ENCODE results near the gene ZSCAN20.

The ZSCAN20 gene

GRCh38 chr1:33535334-33535733, 62.9 kb downstream of the ZSCAN20 start:
- no peak for TF ChIP-seq CTCF (IDR thresholded peaks at IDR 0.05; ENCODE audit: insufficient read depth, low read length, missing control alignments)
- DNase-seq (ENCODE audit: low read depth, low spot score): no peak
- CTCF ChIA-PET: no interaction called here
- H3K4me3 ChIP-seq (ENCODE audit: low read depth, low read length): no peak overlapping the region
- POLR2A ChIA-PET: no interaction called here

GRCh38 chr1:33537885-33538284, 65.4 kb downstream of the ZSCAN20 start:
- no peak for DNase-seq (ENCODE audit: low read depth, low spot score)
- CTCF ChIA-PET: no interaction called here
- TF ChIP-seq CTCF (IDR thresholded peaks at IDR 0.05; ENCODE audit: insufficient read depth, low read length, missing control alignments): no peak
- POLR2A ChIA-PET: no interaction called here
- no peak overlapping the region for H3K4me3 ChIP-seq (ENCODE audit: low read depth, low read length)

- TF ChIP-seq CTCF (IDR thresholded peaks at IDR 0.05; ENCODE audit: insufficient read depth, low read length, missing control alignments): no peak
- CTCF ChIA-PET: no interaction called here
- H3K4me3 ChIP-seq (ENCODE audit: low read depth, low read length): no peak overlapping the region
- POLR2A ChIA-PET: no interaction called here
- DNase-seq (ENCODE audit: low read depth, low spot score): no peak
These were observed 69.5 kb downstream of the ZSCAN20 start for GRCh38 chr1:33541966-33542365.
